Measurements from ENCODE around the gene TBC1D32. TPM values are rescaled to one million over a fixed set of nuclear protein-coding genes. Genes with fewer than 3 reads are reported as not detected.
"Not testable (repeated sequence)": the region's sequence is repeated elsewhere in the genome, so short reads cannot be mapped to it uniquely, and the experiment has no call there.

Gene TBC1D32
- total RNA-seq, 6 experiments from 2014 or later = 0.65 to 2.3 (median 1.7) TPM

DNA sequence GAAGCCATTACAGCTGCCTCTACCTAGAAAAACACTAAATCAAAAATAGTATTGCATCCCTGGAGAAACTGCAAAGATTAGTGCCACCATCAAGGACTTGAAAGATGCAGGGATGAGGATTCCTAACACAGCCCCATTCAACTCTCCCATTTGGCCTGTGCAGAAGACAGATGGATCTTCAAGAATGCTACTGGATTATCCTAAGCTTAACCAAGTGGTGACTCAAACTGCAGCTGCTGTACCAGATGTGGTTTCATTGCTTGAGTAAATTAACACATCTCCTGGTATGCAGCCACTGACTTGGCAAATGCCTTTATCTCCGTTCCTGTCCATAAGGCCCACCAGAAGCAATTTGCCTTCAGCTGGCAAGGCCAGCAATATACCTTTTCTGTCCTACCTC is 117.4 kb downstream of the TBC1D32 start:
- TF ChIP-seq, protein P1, sequence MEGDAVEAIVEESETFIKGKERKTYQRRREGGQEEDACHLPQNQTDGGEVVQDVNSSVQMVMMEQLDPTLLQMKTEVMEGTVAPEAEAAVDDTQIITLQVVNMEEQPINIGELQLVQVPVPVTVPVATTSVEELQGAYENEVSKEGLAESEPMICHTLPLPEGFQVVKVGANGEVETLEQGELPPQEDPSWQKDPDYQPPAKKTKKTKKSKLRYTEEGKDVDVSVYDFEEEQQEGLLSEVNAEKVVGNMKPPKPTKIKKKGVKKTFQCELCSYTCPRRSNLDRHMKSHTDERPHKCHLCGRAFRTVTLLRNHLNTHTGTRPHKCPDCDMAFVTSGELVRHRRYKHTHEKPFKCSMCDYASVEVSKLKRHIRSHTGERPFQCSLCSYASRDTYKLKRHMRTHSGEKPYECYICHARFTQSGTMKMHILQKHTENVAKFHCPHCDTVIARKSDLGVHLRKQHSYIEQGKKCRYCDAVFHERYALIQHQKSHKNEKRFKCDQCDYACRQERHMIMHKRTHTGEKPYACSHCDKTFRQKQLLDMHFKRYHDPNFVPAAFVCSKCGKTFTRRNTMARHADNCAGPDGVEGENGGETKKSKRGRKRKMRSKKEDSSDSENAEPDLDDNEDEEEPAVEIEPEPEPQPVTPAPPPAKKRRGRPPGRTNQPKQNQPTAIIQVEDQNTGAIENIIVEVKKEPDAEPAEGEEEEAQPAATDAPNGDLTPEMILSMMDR (IDR thresholded peaks at IDR 0.05) = no peak
- no peak for TF ChIP-seq POLR2A (IDR thresholded peaks at IDR 0.05)
- intact Hi-C loops (cut with DNase I) = no loop called here
- H3K4me3 ChIP-seq = no peak overlapping the region
- H3K36me3 ChIP-seq = no peaks in the 10 kb centered on the region
- no peaks in the 10 kb centered on the region for H3K4me1 ChIP-seq
- no peak overlapping the region for H3K27ac ChIP-seq
- no peak for ATAC-seq
- H3K9me3 ChIP-seq = no peaks in the 10 kb centered on the region
- no peak for DNase-seq
- H3K27me3 ChIP-seq = no peaks in the 10 kb centered on the region
- WGBS (ENCODE audit: insufficient coverage, low coverage, low lambda C conversion rate, missing lambda C conversion rate) = 63% methylated on average over 1 of the region's 1 CpG

DNA sequence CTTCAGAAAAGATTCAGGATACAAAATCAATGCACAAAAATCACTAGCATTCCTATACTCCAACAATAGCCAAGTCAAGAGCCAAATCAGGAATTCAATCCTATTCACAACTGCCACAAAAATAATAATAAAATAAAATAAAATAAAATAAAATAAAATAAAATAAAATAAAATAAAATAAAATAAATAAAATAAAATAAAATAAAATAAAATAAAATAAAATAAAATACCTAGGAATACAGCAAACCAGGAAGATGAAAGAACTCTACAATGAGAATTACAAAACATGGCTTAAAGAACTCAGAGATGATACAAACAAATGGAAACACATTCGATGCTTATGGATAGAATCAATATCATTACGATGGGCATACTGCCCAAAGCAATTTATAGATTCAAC is 120.9 kb downstream of the TBC1D32 start:
- ATAC-seq = not testable (repeated sequence)

DNA sequence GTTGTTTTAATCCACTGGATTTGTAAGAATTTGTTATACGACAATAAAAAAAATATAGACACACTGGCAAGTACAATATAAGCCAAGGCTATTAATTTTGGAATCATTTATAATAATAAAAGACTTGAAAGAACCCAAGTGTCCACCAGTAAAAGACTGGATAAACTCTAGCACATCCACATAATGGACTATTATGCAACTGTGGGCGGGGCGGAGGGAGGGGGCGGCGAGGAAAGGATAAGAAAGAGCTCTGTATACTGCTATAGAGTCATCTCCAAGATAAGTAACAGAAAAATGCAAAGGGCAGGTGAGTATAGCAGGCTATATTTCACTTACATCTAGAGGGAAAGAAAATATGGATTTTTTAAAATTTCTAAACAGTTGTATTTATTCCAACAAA is 123.3 kb downstream of the TBC1D32 start:
- intact Hi-C loops (cut with DNase I) = no loop called here
- H3K36me3 ChIP-seq = no peaks in the 10 kb centered on the region
- H3K27ac ChIP-seq = no peak overlapping the region
- H3K9me3 ChIP-seq = no peaks in the 10 kb centered on the region
- no peak overlapping the region for H3K4me3 ChIP-seq
- H3K4me1 ChIP-seq = no peaks in the 10 kb centered on the region
- H3K27me3 ChIP-seq = no peaks in the 10 kb centered on the region
- TF ChIP-seq, protein P1 (IDR thresholded peaks at IDR 0.05) = no peak
- TF ChIP-seq POLR2A (IDR thresholded peaks at IDR 0.05) = no peak
- WGBS (ENCODE audit: insufficient coverage, low coverage, low lambda C conversion rate, missing lambda C conversion rate) = 92% methylated on average over 5 of the region's 5 CpGs
- ATAC-seq (no peak), DNase-seq (no peak)

More for the DNA sequence above, 120.9 kb downstream of the TBC1D32 start:
- DNase-seq; H3K4me3 ChIP-seq; intact Hi-C loops (cut with DNase I); H3K27ac ChIP-seq; H3K36me3 ChIP-seq; H3K4me1 ChIP-seq; H3K27me3 ChIP-seq; H3K9me3 ChIP-seq: not testable (repeated sequence)
- WGBS (ENCODE audit: insufficient coverage, low coverage, low lambda C conversion rate, missing lambda C conversion rate) = 86% methylated on average over 2 of the region's 2 CpGs

DNA sequence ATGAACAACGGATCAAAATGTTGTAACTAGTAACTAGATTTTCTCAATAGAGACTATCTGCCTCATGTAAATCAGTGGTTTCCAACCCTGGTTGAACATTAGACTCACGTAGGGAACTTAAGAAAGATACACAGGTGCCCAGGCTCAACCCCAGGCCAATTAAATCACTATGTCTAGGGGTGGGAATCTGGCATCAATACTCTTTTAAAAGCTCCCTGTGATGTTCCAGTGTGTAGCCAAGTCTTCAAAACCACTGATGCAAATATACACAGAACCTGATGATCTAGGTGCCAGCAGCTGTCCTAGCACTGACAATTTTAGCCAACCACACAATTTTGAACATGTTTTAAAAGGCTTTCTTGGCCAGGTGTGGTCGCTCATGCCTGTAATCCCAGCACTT is 128.7 kb downstream of the TBC1D32 start:
- intact Hi-C loops (cut with DNase I) = no loop called here
- WGBS (ENCODE audit: insufficient coverage, low coverage, low lambda C conversion rate, missing lambda C conversion rate) = 87% methylated on average over 3 of the region's 3 CpGs
- Histone ChIP-seq H3K36me3 (no peaks in the 10 kb centered on the region), H3K27me3 (no peaks in the 10 kb centered on the region), H3K27ac (no peak overlapping the region), H3K9me3 (no peaks in the 10 kb centered on the region), H3K4me3 (no peak overlapping the region), H3K4me1 (no peaks in the 10 kb centered on the region)
- no peak for ATAC-seq
- no peak for DNase-seq
- no peak for TF ChIP-seq POLR2A (IDR thresholded peaks at IDR 0.05)
- TF ChIP-seq, protein P1 (IDR thresholded peaks at IDR 0.05) = no peak

DNA sequence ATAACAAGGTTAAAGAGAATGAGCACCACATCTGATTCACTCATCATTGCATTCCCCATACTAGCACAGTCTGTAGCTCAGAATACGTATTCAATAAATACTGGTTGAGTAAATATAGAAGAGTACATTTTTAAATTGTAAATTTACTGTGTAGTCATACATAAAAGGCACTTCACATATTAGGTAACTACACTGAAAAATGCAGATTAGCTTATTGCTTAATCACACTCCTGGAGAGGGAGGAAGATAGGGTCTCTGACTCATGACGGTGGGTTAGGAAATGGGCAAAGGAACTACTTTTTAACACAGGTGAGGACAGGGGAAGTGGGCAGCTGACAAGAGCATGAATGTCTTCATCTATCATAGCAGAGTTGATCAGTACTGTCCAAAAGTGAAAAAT is 133.2 kb downstream of the TBC1D32 start:
- intact Hi-C loops (cut with DNase I) = no loop called here
- H3K27ac ChIP-seq = no peak overlapping the region
- ATAC-seq (no peak), DNase-seq (no peak)
- H3K36me3 ChIP-seq = no peaks in the 10 kb centered on the region
- no peaks in the 10 kb centered on the region for H3K4me1 ChIP-seq
- WGBS (ENCODE audit: insufficient coverage, low coverage, low lambda C conversion rate, missing lambda C conversion rate) = 55% methylated on average over 2 of the region's 2 CpGs
- H3K9me3 ChIP-seq = no peaks in the 10 kb centered on the region
- no peak overlapping the region for H3K4me3 ChIP-seq
- TF ChIP-seq POLR2A (IDR thresholded peaks at IDR 0.05) = no peak
- TF ChIP-seq, protein P1 (IDR thresholded peaks at IDR 0.05) = no peak
- no peaks in the 10 kb centered on the region for H3K27me3 ChIP-seq

DNA sequence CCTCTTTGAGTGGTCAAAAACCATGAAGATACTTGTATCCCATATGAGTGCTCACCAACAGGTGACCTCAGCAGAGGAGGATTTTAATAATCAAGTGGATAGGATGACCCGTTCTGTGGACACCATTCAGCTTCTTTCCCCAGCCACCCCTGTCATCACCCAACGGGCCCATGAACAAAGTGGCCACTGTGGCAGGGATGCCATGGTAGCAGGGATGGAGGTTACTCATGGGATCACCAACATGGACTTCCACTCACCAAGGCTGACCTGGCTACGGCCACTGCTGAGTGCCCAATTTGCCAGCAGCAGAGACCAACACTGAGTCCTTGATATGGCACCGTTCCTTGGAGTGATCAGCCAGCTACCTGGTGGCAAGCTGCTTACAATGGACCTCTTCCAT is 138.2 kb downstream of the TBC1D32 start:
- DNase-seq; H3K4me1 ChIP-seq; H3K27me3 ChIP-seq; ATAC-seq; H3K27ac ChIP-seq; intact Hi-C loops (cut with DNase I); H3K36me3 ChIP-seq; H3K9me3 ChIP-seq; H3K4me3 ChIP-seq: not testable (repeated sequence)
- WGBS (ENCODE audit: insufficient coverage, low coverage, low lambda C conversion rate, missing lambda C conversion rate) = no CpG with 5 or more reads among the region's 4 CpGs
